ENCODE results near the gene ROBO3.

GRCh38 chr11:124894606-124895430, 29.6 kb downstream of the ROBO3 start:
- no peak for TF ChIP-seq POLR2AphosphoS5 (IDR thresholded peaks at IDR 0.05; ENCODE audit: low read depth)
- no peak for TF ChIP-seq SPI1 (IDR thresholded peaks at IDR 0.05; ENCODE audit: borderline replicate concordance, low read depth)
- TF ChIP-seq GABPA (IDR thresholded peaks at IDR 0.05; ENCODE audit: low read depth): no peak
- TF ChIP-seq CTCF (IDR thresholded peaks at IDR 0.05; ENCODE audit: insufficient read depth, low read length): no peak
